ENCODE results near the gene EDDM3A.
"Not testable (repeated sequence)": the region's sequence is repeated elsewhere in the genome, so short reads cannot be mapped to it uniquely, and the experiment has no call there.

EDDM3A gene

DNA sequence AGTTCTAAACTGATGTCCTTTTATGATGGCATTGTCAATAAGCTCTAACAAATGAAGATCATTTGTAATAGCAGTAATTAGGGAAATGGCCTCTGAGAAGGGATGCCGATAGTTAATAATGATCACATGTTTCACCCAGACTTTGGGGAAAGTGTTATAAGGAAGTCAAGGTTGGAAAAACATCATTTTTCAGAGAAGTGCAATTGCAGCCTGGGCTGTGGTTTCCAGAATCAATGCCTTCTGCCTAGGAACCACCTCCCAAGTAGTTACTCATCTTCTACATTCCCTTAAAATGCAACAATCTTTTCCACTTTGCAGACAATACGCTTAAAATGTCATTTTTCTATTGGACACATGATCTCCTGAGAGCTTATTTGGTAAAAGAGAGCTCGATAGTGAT, 879 bp downstream of the EDDM3A start:
- TF ChIP-seq TARDBP (IDR thresholded peaks at IDR 0.05) (no peak), FOXM1 (IDR thresholded peaks at IDR 0.05; ENCODE audit: borderline replicate concordance) (no peak), SP1 (IDR thresholded peaks at IDR 0.05) (no peak), BHLHE40 (IDR thresholded peaks at IDR 0.05; ENCODE audit: borderline replicate concordance) (no peak), NFRKB (IDR thresholded peaks at IDR 0.05) (no peak), FOXK2 (IDR thresholded peaks at IDR 0.05) (no peak), ZNF384 (IDR thresholded peaks at IDR 0.05) (no peak), HDGF (IDR thresholded peaks at IDR 0.05; ENCODE audit: borderline replicate concordance) (no peak), L3MBTL2 (conservative IDR thresholded peaks at IDR 0.05) (no peak), ELF4 (IDR thresholded peaks at IDR 0.05) (no peak), LEF1 (IDR thresholded peaks at IDR 0.05; ENCODE audit: borderline replicate concordance) (no peak)
- TF ChIP-seq, protein P1, sequence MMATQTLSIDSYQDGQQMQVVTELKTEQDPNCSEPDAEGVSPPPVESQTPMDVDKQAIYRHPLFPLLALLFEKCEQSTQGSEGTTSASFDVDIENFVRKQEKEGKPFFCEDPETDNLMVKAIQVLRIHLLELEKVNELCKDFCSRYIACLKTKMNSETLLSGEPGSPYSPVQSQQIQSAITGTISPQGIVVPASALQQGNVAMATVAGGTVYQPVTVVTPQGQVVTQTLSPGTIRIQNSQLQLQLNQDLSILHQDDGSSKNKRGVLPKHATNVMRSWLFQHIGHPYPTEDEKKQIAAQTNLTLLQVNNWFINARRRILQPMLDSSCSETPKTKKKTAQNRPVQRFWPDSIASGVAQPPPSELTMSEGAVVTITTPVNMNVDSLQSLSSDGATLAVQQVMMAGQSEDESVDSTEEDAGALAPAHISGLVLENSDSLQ (IDR thresholded peaks at IDR 0.05): no peak
- POLR2A ChIA-PET: no interaction called here
- CTCF ChIA-PET: no interaction called here
- no peak for DNase-seq (ENCODE audit: extremely low spot score)

DNA sequence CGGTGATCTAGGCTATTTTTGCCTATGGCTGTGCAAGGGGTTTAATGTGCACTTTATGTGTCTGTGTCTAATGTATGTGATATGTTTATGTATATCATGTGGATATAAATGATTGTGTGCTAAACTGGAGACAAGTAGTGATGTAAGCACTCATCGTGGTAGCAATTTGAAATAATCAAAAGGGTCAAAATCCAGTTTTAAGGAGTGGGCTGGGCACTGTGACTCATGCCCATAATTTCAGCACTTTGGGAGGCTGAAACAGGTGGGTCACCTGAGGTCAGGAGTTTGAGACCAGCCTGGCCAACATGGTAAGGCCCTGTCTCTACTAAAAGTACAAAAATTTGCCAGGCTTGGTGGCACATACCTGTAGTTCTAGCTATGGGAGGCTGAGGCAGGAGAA, 2.8 kb downstream of the EDDM3A start:
- POLR2A ChIA-PET: no interaction called here
- DNase-seq (ENCODE audit: extremely low spot score): no peak
- CTCF ChIA-PET: no interaction called here
- TF ChIP-seq SP1 (IDR thresholded peaks at IDR 0.05): no peak
- no peak for TF ChIP-seq ZNF384 (IDR thresholded peaks at IDR 0.05)
- no peak for TF ChIP-seq FOXK2 (IDR thresholded peaks at IDR 0.05)
- no peak for TF ChIP-seq FOXA1 (IDR thresholded peaks at IDR 0.05)
- no peak for TF ChIP-seq HDGF (IDR thresholded peaks at IDR 0.05; ENCODE audit: borderline replicate concordance)
- no peak for TF ChIP-seq TARDBP (IDR thresholded peaks at IDR 0.05)
- no peak for TF ChIP-seq FOXM1 (IDR thresholded peaks at IDR 0.05; ENCODE audit: borderline replicate concordance)
- no peak for TF ChIP-seq BHLHE40 (IDR thresholded peaks at IDR 0.05; ENCODE audit: borderline replicate concordance)
- TF ChIP-seq, protein P1 (IDR thresholded peaks at IDR 0.05): no peak
- no peak for TF ChIP-seq NFRKB (IDR thresholded peaks at IDR 0.05)
- TF ChIP-seq ARNT (IDR thresholded peaks at IDR 0.05): no peak
- TF ChIP-seq L3MBTL2 (conservative IDR thresholded peaks at IDR 0.05): no peak
- no peak for TF ChIP-seq CTBP1 (IDR thresholded peaks at IDR 0.05; ENCODE audit: borderline replicate concordance)
- TF ChIP-seq LEF1 (IDR thresholded peaks at IDR 0.05; ENCODE audit: borderline replicate concordance): no peak
- no peak for TF ChIP-seq SUZ12 (IDR thresholded peaks at IDR 0.05)
- no peak for TF ChIP-seq ELF4 (IDR thresholded peaks at IDR 0.05)

DNA sequence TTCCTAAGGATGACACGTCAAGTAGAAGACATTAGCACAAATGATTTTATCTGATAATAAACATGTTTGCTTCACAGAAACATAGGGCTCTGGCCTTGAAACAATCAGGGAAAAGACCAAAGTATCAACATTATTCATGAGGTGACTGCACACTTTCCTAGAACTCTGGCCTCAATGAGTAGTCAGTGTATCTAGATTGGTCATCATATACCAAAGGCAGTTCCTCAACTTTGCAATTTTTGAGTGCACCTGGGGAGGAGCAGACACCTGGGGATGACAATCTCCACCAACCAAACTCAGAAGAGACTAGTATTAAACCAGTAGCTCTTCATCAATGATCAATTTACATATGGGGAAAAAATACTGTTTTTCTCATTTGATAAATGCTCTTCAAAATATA, 4.5 kb downstream of the EDDM3A start:
- no peak for DNase-seq (ENCODE audit: extremely low spot score)
- TF ChIP-seq SP1 (IDR thresholded peaks at IDR 0.05) (no peak), TARDBP (IDR thresholded peaks at IDR 0.05) (no peak), SUZ12 (IDR thresholded peaks at IDR 0.05) (no peak), FOXA1 (IDR thresholded peaks at IDR 0.05) (no peak), ELF4 (IDR thresholded peaks at IDR 0.05) (no peak), BHLHE40 (IDR thresholded peaks at IDR 0.05; ENCODE audit: borderline replicate concordance) (no peak), ZNF384 (IDR thresholded peaks at IDR 0.05) (no peak), FOXM1 (IDR thresholded peaks at IDR 0.05; ENCODE audit: borderline replicate concordance) (no peak), HDGF (IDR thresholded peaks at IDR 0.05; ENCODE audit: borderline replicate concordance) (no peak), FOXK2 (IDR thresholded peaks at IDR 0.05) (no peak), ARNT (IDR thresholded peaks at IDR 0.05) (no peak)
- TF ChIP-seq, protein P1 (IDR thresholded peaks at IDR 0.05): no peak
- CTCF ChIA-PET: no interaction called here
- POLR2A ChIA-PET: no interaction called here

DNA sequence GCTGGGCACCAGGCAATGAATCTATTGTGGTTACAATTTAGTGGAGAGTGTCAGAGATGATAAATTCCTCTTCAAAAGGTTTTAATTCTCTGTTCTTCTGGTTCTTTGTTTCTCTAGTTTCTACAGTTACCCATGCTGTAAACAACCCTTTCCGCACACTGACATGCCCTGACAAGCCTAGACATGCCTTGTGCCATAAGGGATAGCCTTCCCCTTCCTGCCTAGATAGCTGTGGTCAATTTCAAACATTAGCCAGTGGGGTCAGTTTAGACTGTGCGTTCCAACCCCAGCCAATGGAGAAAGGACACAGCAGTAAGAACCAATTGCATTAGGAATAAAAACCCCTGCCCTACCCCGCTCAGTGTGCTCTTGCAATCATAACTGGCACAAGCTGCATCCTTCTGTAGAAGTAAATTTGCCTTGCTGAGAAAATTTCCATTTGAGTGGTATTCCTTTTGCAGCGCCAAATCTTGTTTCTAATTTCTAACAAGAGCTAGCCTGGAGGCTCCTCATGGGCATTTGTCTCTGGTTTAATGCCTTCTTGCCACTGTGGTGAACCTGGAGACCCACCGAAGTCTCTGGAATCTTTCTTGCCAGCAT, 6.4 kb downstream of the EDDM3A start:
- DNase-seq (ENCODE audit: extremely low spot score): no peak
- ChIA-PET POLR2A (no interaction called here), CTCF (no interaction called here)
- no peak for TF ChIP-seq FOXA1 (IDR thresholded peaks at IDR 0.05)

DNA sequence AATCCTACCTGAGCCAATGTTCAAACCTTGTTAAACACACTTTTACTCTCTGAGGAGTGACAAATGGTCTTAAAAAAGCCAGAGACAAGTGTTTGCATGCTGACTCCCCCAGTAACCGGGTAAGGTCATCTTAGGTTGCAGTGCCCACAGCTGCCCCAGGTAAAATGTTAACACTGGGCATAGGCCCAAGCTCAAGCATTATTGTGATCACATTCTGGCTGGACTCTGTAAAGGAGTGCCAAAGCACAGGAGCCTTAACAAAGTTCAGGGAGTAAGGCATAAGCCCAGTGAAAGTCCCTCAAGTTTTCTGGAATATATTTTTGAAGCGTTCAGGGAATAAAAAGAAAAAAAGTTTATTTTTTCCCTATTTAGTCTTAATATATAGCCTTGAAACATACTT, 8.6 kb downstream of the EDDM3A start:
- POLR2A ChIA-PET: no interaction called here

DNA sequence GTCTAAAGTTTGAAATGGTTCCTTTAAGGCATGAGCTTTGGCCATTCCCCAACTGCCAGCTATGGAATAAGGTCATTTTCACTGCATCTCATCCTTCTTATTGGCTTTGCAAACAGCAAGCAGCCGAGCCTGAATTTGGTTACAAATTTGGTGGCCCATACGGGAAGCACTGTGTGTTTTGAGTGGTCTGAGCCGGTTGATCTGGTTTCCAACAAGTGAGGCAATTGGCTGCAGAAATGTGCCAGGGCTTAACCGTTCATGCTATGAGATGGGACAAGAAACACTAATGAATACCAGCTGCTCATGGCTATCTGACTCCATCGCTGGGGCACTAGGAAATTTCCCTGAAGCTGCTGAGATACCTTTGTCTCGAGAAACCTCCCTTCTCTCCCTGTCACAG, 9.3 kb downstream of the EDDM3A start:
- ChIA-PET POLR2A (interaction anchor here (0.9 kb wide), 1 partner anchor 10 kb away, joined by 3 read pairs; no protein-coding TSS in a partner anchor), CTCF (no interaction called here)
- TF ChIP-seq ELF4 (IDR thresholded peaks at IDR 0.05) (no peak), FOXK2 (IDR thresholded peaks at IDR 0.05) (no peak), FOXM1 (IDR thresholded peaks at IDR 0.05; ENCODE audit: borderline replicate concordance) (no peak)
- DNase-seq (ENCODE audit: extremely low spot score): no peak

More for the DNA sequence above, 8.6 kb downstream of the EDDM3A start:
- CTCF ChIA-PET: no interaction called here
- TF ChIP-seq NFRKB (IDR thresholded peaks at IDR 0.05) (no peak), TARDBP (IDR thresholded peaks at IDR 0.05) (no peak), L3MBTL2 (conservative IDR thresholded peaks at IDR 0.05) (no peak)
- DNase-seq (ENCODE audit: extremely low spot score): no peak

DNA sequence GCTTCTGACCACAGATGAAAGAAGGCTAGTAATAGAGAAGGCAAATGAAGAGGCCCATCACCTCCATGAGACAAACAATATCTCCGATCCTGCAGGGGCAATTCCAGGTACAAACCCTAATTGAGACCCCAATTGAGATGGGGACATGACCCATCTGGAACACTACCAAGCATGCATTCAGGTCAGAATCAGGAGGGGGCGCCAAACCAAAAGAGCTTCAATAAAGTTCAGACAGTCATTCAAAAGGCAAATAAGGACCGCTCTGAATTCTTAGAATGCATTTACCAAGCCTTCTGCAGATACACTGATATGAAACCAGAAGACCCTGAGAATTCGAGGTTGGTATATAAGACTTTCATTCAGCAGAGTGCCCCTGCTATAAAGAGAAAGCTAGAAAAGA, 12.3 kb downstream of the EDDM3A start:
- CTCF ChIA-PET: interaction anchor here (0.7 to 1.0 kb wide), 3 partner anchors 14 to 99 kb away, joined by 3 to 6 read pairs (median 3); partner anchors contain the start of gene RNASE6
- DNase-seq (ENCODE audit: extremely low spot score): peak; percentile 13
- TF ChIP-seq ELF4 (IDR thresholded peaks at IDR 0.05): no peak
- TF ChIP-seq FOXA1 (IDR thresholded peaks at IDR 0.05): no peak
- no peak for TF ChIP-seq TARDBP (IDR thresholded peaks at IDR 0.05)
- no peak for TF ChIP-seq ZNF384 (IDR thresholded peaks at IDR 0.05)
- no peak for TF ChIP-seq HDGF (IDR thresholded peaks at IDR 0.05; ENCODE audit: borderline replicate concordance)
- POLR2A ChIA-PET: no interaction called here

DNA sequence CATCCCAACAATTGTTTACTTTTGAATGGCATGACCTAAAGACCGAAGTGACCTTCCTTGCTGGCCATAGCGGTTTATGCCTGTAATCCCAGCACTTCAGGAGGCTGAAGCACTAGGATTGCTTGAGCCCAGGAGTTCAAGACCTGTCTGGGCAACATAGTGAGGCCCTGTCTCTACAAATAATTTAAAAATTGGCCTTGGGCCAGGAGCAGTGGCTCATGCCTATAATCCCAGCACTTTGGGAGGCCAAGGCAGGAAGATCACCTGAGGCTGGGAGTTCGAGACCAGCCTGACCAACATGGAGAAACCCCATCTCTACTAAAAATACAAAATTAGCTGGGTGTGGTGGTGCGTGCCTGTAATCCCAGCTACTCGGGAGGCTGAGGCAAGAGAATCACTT, 13.8 kb downstream of the EDDM3A start:
- POLR2A ChIA-PET; CTCF ChIA-PET; DNase-seq (ENCODE audit: extremely low spot score): not testable (repeated sequence)
